Thoracic aorta (tissue), 2 donors: ENCODE measurements around the gene IFRD2. TPM values are rescaled to one million over a fixed set of nuclear protein-coding genes. Genes with fewer than 3 reads are reported as not detected.

Experiments
- ATAC-seq: fragments of 150-250 bp; one replicate; pipeline ENCODE4 v1.8.0; 2017; ENCODE audit warnings: low read depth; ENCODE audit not compliant: insufficient number of reproducible peaks, low FRiP score
- DNase-seq: peaks from one replicate; pipeline ENCODE4 v3.0.0-alpha.2; 2020; ENCODE audit warnings: low spot score
- H3K27ac ChIP-seq, 2 donors: fragments of 200-600 bp; sonication (generic); 1 replicate in 1 of 2; 2 replicates in 1 of 2; pipeline ENCODE4 v1.5.1; 2016; ENCODE audit warnings: mild to moderate bottlenecking in 2 of 2, moderate library complexity in 2 of 2
- H3K27me3 ChIP-seq: fragments of 200-600 bp; sonication (generic); replicated peaks from 2 replicates; pipeline ENCODE4 v1.6.0; 2016; ENCODE audit warnings: mild to moderate bottlenecking; ENCODE audit not compliant: insufficient read depth
- H3K36me3 ChIP-seq: fragments of 200-600 bp; sonication (generic); one replicate; pipeline ENCODE4 v1.5.1; 2016
- H3K4me1 ChIP-seq, 2 donors: fragments of 200-600 bp; sonication (generic); 1 replicate in 1 of 2; 2 replicates in 1 of 2; pipeline versions ENCODE4 v1.5.1 to v1.6.0; 2016; ENCODE audit warnings: low read depth in 2 of 2, mild to moderate bottlenecking in 1 of 2; ENCODE audit not compliant: control insufficient read depth in 1 of 2
- H3K4me3 ChIP-seq: fragments of 200-600 bp; sonication (generic); 2 replicates; pipeline ENCODE4 v1.5.1; 2016; ENCODE audit warnings: mild to moderate bottlenecking
- H3K9me3 ChIP-seq: fragments of 200-600 bp; sonication (generic); 2 replicates; pipeline ENCODE4 v1.5.1; 2016
- CTCF ChIP-seq: fragments of 200-600 bp; sonication (generic); IDR thresholded peaks from one replicate; pipeline ENCODE4 v1.5.1; 2019; ENCODE audit warnings: antibody characterized with exemption
- total RNA-seq, 2 donors: library from RNA; depleted of rRNA; stranded (reverse); fragments of >200 nt; gene quantifications; one replicate each; pipeline versions ENCODE4 v1.1.0 to v1.2.3, GENCODE V29; 2016

IFRD2 gene
- total RNA-seq, 2 donors from 2014 or later = 43.3 to 118 TPM

- Histone ChIP-seq H3K36me3 (peaks cover 2% of the 10 kb centered on the region), H3K9me3 (no peaks in the 10 kb centered on the region), H3K4me3 (peak overlapping the region; percentile 44), H3K27me3 (no peaks in the 10 kb centered on the region), H3K4me1 (peaks cover 85 to 99% of the 10 kb centered on the region in 2 donors), H3K27ac (peak overlapping the region; percentile 33 to 89)
- TF ChIP-seq CTCF = no peak
- DNase-seq = no peak
- ATAC-seq = no peak
Observed at GRCh38 chr3:50242851-50243542, 49.2 kb downstream of the IFRD2 start.

- DNase-seq = no peak
- Histone ChIP-seq H3K9me3 (no peaks in the 10 kb centered on the region), H3K27ac (peak overlapping the region; percentile 33 to 89), H3K4me3 (peak overlapping the region; percentile 44), H3K36me3 (peaks cover under 1% of the 10 kb centered on the region), H3K4me1 (peaks cover 78 to 93% of the 10 kb centered on the region in 2 donors), H3K27me3 (no peaks in the 10 kb centered on the region)
- TF ChIP-seq CTCF = no peak
- no peak for ATAC-seq
Observed at GRCh38 chr3:50242381-50242770, 49.9 kb downstream of the IFRD2 start.

GRCh38 chr3:50241713-50242380 lies 50.4 kb downstream of the IFRD2 start:
- Histone ChIP-seq H3K4me1 (peaks cover 73 to 88% of the 10 kb centered on the region in 2 donors), H3K36me3 (no peaks in the 10 kb centered on the region), H3K27me3 (no peaks in the 10 kb centered on the region), H3K9me3 (no peaks in the 10 kb centered on the region), H3K4me3 (peak overlapping the region; percentile 44), H3K27ac (peak overlapping the region; percentile 33 to 89)
- DNase-seq (no peak), ATAC-seq (no peak)
- no peak for TF ChIP-seq CTCF

GRCh38 chr3:50241163-50241562 lies 51.1 kb downstream of the IFRD2 start:
- H3K4me1 ChIP-seq = peaks cover 66 to 81% of the 10 kb centered on the region in 2 donors
- H3K9me3 ChIP-seq = no peaks in the 10 kb centered on the region
- H3K36me3 ChIP-seq = no peaks in the 10 kb centered on the region
- no peaks in the 10 kb centered on the region for H3K27me3 ChIP-seq
- no peak for ATAC-seq
- DNase-seq = no peak
- peak overlapping the region; percentile 33 to 89 for H3K27ac ChIP-seq
- TF ChIP-seq CTCF = no peak
- no peak overlapping the region for H3K4me3 ChIP-seq

- no peak for ATAC-seq
Observed at GRCh38 chr3:50239649-50240048, 52.6 kb downstream of the IFRD2 start.

More at GRCh38 chr3:50239649-50240048, 52.6 kb downstream of the IFRD2 start:
- Histone ChIP-seq H3K9me3 (no peaks in the 10 kb centered on the region), H3K4me1 (peaks cover 54 to 73% of the 10 kb centered on the region in 2 donors), H3K4me3 (no peak overlapping the region), H3K27ac (peak overlapping the region; percentile 94 to 96), H3K36me3 (no peaks in the 10 kb centered on the region), H3K27me3 (no peaks in the 10 kb centered on the region)
- TF ChIP-seq CTCF = no peak
- no peak for DNase-seq
